ENCODE results near the gene COG4.
"Not testable (repeated sequence)": the region's sequence is repeated elsewhere in the genome, so short reads cannot be mapped to it uniquely, and the experiment has no call there.

COG4 gene

DNA sequence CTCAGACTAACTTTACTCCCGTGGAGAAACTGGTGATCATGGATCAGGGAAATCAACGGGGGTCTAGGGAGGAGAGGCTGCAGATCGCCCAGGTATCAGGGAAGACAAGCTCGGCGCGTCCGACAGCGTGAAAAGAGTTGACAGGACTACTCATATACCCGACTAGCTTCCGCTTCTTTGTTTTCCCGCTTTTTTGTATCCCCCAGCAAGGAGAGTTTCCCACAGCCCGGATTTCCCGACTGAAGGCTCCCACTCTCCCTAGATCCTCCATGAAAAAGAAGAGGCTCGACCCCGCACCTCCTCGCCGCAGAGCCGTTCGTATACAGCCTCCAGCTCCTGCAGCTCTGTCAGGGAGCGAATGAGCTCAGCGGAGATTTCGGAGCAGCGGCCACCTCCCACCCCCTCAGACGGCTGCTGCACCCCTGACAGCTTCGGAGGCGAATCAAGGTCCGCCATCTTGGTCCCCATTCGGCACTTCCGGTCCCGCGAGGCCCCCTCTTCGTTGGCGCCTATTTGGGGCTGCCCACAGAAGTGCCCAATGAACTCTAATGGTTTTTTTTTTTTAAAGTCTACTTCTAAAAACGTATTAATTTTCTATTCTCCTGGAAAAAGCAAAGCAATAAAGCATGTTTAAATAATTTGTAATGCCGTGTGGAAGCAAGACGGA lies at the start of gene COG4:
Gene COG4, minus strand, starts transcription at position 479 of the 667 bp plus-strand sequence. Its CDS starts 11 bp downstream, at position 468.
- peak; percentile 63 to 87 (median 79) for DNase-seq (ENCODE audit: low read depth in 4 of 4, low spot score in 1 of 4)

DNA sequence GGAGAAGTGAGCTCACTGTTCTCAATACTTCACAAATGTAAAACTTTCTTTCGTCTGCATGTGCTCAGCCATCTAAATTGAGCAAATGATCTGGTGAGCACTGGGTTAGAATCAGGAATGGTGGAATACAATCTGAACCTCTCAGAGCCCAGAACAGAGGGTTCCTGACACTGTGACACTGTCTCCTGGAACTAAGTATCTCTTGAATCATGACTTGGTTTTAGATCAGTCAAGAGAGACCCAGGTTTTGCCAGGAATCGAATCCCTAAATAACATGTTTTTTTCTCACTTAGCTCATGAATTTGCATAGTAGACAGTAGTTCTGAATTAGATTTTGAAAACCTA lies 49.5 kb upstream of the COG4 start:
- no peak for DNase-seq (ENCODE audit: low read depth in 4 of 4, low spot score in 1 of 4)

DNA sequence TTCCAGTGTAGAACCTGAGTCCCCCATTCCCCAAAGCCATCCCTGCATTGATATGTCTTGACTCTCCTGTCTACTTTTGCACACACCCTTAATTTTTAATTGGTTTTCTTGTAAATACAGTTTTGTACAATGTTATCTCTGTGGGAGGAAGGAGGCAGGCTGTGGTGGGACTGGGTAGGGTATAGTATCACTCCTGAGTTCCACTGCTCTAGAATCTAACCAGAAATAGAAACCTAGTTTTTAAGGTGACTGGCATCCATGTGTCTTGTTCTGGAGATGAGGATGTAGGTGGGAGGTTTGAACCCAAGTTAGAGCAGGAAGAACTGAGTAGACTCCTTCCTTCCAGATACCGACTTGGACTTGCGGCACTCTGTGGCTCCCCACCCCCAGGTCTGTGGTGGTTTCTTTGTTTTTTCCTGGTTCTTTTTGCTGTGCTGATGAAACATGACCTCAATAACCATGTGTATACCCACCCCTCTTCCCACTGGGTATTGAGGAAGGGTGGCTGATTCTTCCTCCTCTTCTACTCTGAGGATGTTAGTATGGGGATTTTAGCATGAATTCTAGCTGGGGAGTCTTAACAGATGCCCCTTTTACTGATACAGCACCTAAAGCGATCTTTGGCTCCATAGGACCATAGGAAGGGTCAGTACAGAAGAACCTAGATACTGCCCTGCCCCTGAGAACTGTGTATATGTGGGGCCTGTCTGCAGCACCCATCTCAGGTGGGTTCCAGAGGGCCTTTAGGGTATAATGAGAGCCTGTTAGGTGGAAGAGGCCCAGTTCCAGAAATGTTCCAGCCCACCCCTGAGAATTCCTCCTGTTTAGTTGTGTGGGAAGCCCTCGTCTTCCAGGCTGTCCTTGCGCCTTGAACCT lies 48.9 kb upstream of the COG4 start:
- no peak for DNase-seq (ENCODE audit: low read depth in 4 of 4, low spot score in 1 of 4)

DNA sequence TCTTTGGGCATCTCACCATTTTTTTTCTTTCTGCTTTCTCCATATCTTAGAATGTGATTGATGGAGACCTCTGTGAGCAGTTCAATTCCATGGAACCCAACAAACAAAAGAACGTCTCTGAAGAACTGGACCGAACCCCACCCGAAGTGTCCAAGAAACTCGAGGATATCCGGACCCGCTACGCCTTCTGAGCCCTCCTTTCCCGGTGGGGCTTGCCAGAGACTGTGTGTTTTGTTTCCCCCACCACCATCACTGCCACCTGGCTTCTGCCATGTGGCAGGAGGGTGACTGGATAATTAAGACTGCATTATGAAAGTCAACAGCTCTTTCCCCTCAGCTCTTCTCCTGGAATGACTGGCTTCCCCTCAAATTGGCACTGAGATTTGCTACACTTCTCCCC lies 48.3 kb upstream of the COG4 start:
- DNase-seq (ENCODE audit: low read depth in 4 of 4, low spot score in 1 of 4): no peak

DNA sequence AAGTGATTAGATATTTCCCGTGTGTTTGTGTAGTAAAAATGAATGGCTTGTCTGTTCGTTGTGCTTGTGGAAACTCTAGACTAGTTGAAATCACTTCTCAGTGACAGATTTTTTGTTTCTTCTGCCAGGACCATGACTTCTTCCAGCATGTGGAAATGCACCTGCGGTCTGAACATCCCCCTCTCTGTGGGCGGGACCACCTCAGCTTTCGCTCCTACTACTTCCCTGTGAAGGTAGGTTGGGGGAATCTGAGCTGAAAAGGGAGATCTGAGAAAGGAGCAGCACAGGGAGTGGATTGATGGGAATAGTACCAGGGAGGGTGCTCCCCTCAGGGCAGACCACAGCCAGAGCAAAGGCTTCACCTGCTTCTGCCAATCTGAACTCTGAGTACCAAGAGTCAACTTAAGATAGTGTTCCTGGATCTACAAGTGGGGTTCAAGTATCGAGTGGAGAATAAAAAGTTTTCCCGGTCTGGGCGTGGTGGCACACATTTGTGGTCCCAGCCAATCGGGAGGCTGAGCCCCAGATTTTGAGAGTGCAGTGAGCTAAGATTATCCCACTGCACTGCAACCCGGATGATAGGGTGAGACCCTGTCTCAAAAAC lies 47.7 kb upstream of the COG4 start:
- no peak for DNase-seq (ENCODE audit: low read depth in 4 of 4, low spot score in 1 of 4)

DNA sequence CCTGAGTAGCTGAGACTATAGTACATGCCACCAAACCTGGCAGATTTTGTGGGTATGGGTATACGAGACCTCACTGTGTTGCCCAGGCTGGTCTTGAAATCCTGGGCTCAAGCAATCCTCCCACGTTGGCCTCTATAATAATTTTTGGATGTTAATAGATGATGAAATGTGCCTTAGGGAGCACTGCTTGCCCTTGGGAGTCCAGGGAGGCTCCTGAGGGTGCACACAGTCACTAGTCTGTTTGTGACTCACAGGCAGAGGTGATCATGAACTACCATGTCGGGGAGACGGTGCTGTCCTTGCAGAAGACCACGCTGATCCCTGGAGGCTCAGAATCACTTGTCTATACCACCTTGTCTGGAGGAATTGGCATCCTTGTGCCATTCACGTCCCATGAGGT lies 46.4 kb upstream of the COG4 start:
- DNase-seq (ENCODE audit: low read depth in 4 of 4, low spot score in 1 of 4): no peak

DNA sequence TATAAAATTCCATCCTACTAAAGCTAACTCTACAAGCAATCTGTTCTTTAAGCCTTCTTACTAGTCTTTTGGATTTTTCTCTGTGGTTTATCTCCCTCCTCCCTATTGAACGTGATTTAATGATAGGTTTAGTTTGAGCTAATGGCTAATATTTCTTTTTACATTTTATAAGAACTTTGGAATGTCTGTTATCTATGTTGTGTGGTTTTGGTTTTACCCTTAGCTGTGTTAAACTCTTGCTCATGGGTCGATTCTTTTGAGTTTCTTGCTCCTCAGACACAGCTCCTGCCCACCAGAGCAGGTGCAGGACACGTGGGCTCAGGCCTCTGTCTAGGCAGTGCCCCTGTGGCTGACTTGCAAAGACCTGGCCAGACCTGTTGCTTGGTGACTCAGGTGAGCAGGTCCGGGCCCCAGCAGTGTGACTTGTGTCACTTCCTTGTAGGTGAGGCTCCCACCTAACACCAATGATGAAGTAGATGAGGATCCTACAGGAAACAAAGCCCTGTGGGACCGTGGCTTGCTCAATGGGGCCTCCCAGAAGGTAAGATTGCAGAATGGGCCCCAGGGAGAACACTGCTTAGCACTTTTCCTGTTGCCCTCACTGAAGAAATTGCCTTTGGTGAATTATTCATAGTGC lies 45.4 kb upstream of the COG4 start:
- no peak for DNase-seq (ENCODE audit: low read depth in 4 of 4, low spot score in 1 of 4)

DNA sequence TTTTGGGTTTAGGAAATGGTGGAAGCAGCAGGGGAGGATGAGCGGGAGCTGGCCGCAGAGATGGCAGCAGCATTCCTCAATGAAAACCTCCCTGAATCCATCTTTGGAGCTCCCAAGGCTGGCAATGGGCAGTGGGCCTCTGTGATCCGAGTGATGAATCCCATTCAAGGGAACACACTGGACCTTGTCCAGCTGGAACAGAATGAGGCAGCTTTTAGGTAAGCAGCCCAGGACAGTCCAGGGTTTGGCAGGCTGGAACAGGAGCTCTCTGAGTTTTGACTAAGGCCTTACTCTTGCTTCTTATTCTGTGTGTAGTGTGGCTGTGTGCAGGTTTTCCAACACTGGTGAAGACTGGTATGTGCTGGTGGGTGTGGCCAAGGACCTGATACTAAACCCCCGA lies 41.7 kb upstream of the COG4 start:
- DNase-seq (ENCODE audit: low read depth in 4 of 4, low spot score in 1 of 4): no peak

DNA sequence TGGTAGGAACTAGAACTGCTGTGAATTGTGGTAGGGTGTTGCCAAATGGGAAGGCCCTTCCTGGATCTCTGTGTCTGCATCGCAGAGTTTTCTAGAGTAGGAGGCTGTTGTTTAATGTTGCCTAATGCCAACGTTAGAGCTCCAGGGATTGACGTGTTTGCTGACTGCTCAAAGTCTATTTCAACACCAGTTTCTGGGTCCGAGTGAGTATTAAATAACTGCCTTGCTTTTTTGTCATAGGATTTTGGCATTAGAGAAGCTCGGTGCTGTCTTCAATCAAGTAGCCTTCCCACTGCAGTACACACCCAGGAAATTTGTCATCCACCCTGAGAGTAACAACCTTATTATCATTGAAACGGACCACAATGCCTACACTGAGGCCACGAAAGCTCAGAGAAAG lies 40.3 kb upstream of the COG4 start:
- no peak for DNase-seq (ENCODE audit: low read depth in 4 of 4, low spot score in 1 of 4)

DNA sequence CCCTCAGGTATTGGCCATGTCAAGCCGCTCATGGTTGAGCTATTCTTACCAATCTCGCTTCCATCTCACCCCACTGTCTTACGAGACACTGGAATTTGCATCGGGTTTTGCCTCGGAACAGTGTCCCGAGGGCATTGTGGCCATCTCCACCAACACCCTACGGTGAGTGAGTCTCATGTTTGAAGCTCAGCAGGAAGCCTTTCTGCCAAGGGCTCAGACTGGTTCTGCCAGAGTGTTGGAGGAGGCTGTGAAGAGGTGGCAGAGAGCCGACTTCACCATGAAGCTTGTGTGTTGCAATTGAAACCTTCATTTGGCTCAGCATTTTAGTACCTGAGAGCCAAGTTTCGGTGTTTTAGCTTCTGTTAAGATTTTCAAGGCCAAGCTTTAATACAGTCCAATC lies 38.3 kb upstream of the COG4 start:
- no peak for DNase-seq (ENCODE audit: low read depth in 4 of 4, low spot score in 1 of 4)

DNA sequence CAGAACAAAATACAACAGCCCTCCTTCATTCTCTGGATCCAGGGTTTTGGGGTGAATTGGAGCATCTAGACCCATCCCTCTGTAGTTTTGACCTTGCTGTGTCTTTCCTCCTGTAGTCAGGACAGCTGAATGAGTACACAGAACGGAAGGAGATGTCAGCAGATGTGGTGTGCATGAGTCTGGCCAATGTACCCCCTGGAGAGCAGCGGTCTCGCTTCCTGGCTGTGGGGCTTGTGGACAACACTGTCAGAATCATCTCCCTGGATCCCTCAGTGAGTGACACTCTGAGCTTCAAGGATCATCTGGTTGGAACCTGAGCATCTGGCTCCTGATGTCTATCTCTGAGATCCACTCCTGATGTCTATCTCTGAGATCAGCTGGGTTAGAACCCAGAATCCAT lies 32.7 kb upstream of the COG4 start:
- no peak for DNase-seq (ENCODE audit: low read depth in 4 of 4, low spot score in 1 of 4)

DNA sequence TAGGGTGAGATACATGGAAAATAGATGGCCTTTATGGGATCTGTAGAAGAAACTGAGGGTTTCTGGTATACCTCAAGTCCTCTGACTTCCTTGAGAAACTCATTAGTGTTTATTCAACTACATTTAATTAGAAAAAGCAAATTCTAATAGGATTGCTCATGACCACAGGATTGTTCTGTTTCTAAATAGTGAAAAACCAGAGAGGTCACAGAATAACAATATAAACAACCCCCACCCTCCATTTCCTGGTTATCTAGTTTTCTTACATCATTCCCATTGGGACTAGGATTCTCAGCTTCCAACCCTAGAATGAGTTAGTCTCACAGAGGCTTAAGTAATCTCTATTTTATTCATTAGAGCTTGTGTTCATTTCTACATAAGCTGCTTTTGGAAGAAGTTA lies 30.3 kb upstream of the COG4 start:
- no peak for DNase-seq (ENCODE audit: low read depth in 4 of 4, low spot score in 1 of 4)

DNA sequence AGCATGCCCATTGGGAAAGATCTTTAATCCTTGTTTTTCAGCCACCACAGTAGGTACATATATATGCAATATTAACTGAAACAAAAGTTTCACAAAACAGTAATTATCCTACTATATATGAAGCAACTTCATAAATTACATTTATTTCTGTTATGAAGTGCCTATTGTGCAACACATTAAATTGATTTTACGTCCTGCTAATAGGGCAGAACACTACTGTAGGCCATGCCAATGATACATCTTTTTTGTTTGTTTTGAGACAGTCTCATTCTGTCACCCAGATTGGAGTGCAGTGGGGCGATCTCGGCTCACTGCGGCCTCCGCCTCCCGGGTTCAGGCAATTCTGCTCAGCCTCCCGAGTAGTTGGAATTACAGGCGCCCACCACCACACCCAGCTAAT lies 29.3 kb upstream of the COG4 start:
- no peak for DNase-seq (ENCODE audit: low read depth in 4 of 4, low spot score in 1 of 4)

DNA sequence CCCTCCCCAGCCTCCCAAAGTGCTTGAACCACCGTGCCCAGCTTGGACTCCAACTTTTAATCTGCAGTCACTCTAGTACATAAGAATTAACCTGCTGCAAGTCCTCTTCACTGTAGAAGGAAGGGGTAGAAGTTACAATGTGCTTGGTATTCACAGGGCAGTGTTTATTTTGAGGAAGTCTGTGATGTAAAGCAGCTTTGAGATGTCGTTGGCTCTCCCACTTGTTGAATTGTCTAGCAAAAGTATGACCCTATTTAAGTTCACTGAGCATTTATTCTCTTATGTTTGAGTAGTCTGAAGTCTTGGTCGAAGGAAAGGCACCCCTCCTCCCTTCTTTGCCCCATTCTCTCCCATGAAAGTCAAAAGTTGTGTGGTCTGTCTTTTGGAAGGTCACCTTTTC lies 28.4 kb upstream of the COG4 start:
- DNase-seq (ENCODE audit: low read depth in 4 of 4, low spot score in 1 of 4): no peak

DNA sequence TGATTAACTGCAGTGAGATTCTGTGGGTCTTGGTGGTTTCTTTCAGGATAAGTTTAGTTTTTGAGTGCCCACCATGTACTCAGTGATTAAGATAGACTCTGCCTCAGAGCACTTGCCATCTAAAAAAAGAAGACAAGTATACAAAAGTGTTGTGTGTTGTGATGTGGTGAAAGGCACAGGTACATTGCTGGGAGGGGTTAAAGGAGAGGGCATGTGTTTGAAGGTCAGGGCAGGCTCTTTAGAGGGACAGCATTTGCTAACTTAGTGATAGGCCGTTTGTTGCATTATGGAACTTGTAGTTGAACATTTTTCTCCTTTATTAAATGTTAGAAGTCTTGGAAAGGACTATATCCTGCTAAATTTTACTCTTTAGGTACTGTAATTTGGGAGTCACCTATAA lies 26.7 kb upstream of the COG4 start:
- no peak for DNase-seq (ENCODE audit: low read depth in 4 of 4, low spot score in 1 of 4)

DNA sequence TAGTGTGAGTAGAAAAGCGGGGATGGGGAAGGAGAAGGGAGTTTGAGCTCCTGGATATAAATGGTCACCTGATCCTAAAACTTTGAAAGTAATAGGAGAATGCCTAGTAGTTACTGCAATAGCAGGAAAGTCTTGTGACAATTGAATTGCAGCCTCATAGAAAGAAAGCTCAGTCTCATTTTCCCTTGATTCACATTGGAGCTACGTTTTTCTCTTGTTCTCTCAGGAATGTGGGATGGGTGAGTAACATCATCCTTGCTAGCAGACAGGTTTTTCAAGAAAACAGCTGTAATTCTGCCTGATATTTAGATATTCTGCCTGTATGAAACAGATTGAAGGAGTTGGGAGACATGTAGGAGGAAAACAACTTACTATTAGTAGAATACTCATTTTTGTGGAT lies 25.6 kb upstream of the COG4 start:
- DNase-seq (ENCODE audit: low read depth in 4 of 4, low spot score in 1 of 4): no peak

DNA sequence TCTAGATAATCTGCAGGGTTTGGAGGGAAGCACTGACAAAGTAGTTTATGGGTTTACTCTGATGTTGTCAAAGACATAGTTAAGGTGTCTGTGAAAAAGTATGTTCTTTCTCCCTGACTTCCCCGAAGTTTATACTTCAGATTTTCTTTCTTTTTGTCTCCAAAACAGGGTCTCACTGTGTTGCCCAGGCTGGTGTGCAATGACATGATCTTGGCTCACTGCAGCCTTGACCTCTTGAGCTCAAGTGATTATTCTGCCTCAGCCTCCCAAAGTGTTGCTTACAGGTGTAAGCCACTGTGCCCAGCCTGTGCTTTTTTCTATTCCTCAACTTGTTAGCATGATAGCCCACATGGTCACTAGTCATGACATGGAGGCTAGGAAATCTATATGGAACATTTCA lies 21.2 kb upstream of the COG4 start:
- DNase-seq (ENCODE audit: low read depth in 4 of 4, low spot score in 1 of 4): no peak

DNA sequence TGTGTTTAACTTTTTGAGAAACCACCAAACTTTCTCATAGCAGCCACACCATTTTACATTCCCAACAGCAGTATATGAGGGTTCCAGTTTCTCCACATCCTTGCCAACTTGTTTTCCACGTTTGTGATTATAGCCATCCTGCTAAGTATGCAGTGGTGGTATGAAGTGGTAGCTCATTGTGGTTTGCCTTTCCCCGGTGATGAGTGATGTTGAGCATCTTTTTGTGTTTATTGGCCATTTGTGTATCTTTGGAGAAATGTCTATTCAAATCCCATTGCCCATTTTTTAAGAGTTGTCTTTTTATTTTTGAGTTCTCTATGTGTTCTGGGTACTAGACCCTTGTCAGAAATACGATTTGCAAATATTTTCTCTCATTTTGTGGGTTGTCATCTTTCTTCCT lies 17.6 kb upstream of the COG4 start:
- no peak for DNase-seq (ENCODE audit: low read depth in 4 of 4, low spot score in 1 of 4)

DNA sequence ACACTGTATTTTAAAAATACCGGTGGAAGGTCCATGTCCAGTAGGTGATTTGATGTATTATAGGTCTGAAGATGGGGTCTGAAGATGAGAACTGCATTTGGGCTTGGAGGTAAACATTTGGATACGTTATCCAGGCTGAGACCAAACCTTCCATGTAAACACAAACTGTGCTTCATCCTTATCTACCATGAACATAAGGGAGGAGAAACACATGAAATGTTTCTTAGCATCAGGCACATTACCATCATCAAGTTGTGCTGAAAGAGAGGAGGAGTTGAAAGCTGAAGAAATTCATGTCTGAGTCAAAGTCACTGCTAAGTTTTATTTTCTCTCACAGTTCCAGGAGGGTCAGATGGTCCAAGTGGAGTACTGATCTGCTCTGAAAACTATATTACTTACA lies 11.6 kb upstream of the COG4 start:
- DNase-seq (ENCODE audit: low read depth in 4 of 4, low spot score in 1 of 4): no peak

DNA sequence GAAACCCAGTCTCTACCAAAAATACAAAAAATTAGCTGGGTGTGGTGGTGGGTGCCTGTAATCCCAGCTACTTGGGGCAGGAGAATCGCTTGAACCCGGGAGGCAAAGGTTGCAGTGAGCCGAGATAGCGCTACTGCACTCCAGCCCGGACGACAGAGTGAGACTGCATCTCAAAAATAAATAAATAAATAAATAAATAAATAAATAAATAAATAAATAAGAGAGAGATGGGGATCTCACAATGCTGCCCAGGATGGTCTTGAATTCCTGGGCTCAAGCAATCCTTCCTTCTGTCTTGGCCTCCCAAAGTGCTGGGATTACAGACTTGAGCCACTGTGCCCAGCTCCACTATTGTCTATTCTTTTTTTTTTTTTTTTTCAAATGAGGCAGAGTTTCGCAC lies 6.6 kb upstream of the COG4 start:
- not testable (repeated sequence) for DNase-seq (ENCODE audit: low read depth in 4 of 4, low spot score in 1 of 4)

DNA sequence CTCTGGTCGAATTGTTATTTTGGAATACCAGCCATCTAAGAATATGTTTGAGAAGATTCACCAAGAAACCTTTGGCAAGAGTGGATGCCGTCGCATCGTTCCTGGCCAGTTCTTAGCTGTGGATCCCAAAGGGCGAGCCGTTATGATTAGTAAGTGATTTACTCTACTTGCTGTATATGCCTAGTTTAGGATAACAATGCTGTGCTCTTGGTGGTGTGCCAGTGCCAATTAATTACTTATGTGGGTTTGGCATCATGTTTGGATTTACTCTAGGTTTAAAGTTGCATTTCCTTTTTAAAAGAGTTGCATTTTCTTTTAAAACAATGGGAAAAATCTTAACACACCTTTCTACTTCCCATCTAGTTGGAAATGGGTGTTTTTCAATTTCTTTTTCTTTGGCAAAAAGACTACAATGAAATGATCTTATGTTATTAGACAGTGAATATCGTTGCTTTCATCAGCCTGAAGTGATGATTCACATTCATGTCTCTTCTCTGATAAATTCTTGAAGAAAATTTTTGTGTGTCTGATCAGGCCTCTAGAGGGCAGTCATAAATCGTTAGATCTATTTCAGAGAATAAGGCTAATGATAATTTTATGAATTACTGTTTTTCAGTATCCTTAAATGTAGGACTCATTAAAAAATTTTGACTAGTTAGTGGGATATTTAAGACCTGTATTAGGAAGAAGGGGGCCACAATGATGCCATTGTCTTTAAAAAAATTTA lies 5.9 kb upstream of the COG4 start:
- DNase-seq (ENCODE audit: low read depth in 4 of 4, low spot score in 1 of 4): no peak
